Measurements from ENCODE around the gene BIRC6.
A peak's percentile ranks its signal among the peaks of the same experiment; 100 is the strongest.
"Not testable (repeated sequence)": the region's sequence is repeated elsewhere in the genome, so short reads cannot be mapped to it uniquely, and the experiment has no call there.

Gene BIRC6

DNA sequence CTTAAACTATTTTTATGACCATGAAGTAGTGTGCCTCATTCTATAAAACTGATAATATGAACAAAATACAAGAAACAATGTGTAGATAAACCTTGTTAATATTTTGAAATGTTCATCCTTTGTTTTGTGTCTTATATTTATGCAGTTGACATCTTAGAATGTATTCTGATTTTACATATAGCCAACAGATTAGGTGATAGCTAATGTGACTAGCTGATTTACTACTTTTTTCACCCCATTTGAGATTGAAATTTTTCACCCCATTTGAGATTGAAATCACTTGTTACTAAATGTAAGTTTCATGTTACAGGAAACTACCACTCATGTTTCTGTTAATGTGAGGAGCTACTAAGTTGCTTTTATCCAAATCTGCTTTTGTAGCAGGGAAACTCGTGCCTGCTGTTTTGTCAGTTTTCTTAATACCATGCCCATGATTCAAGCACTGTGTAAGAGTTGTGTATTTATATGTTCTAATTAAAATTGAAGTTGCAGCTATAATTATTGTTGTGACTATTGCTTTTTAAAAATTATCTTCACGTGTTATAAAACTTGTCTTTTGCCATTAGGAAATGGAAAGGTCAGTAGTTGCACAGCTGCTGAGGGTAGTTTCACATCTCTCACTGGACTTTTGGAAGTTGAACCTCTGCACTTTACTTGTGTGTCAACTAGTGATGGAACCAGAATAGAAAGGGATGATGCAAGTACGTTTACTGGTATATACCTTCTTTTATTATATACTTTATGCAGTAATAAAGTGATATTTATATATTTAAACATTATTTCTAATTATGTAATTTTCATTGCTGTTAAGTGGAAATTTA is 96.6 kb downstream of the BIRC6 start:
- TF ChIP-seq, protein P1, sequence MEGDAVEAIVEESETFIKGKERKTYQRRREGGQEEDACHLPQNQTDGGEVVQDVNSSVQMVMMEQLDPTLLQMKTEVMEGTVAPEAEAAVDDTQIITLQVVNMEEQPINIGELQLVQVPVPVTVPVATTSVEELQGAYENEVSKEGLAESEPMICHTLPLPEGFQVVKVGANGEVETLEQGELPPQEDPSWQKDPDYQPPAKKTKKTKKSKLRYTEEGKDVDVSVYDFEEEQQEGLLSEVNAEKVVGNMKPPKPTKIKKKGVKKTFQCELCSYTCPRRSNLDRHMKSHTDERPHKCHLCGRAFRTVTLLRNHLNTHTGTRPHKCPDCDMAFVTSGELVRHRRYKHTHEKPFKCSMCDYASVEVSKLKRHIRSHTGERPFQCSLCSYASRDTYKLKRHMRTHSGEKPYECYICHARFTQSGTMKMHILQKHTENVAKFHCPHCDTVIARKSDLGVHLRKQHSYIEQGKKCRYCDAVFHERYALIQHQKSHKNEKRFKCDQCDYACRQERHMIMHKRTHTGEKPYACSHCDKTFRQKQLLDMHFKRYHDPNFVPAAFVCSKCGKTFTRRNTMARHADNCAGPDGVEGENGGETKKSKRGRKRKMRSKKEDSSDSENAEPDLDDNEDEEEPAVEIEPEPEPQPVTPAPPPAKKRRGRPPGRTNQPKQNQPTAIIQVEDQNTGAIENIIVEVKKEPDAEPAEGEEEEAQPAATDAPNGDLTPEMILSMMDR (IDR thresholded peaks at IDR 0.05; ENCODE audit: unreplicated experiment in 3 of 3): no peak
- peak overlapping the region in 1 of 3 experiments; percentile 69 for H3K27ac Mint-ChIP-seq
- peaks cover 63% of the 10 kb centered on the region for H3K36me3 Mint-ChIP-seq (ENCODE audit: low read depth)
- H3K27me3 Mint-ChIP-seq (ENCODE audit: low read depth): no peaks in the 10 kb centered on the region
- no peak overlapping the region for H3K4me3 Mint-ChIP-seq
- no peaks in the 10 kb centered on the region for H3K4me1 Mint-ChIP-seq
- peaks cover 5% of the 10 kb centered on the region for H3K9me3 Mint-ChIP-seq

DNA sequence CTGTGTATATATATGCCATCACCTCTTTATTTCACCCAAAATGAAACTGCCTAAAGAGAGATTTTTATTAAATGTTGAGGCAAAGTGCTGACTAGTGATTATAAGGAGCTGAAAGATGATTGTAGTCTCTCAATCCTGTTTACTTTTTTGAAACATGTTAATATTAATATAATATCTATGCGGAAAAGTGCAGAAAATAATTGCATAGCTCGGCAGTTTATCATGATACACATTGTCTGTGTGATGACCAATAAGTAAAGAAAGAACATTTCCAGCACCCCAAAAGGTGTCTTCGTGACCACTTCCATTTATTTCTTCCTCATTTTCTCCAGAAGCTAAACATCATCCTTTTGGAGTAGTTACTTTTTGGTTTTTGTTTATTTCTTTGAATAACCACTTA is 99.0 kb downstream of the BIRC6 start:
- H3K9me3 Mint-ChIP-seq: peaks cover 8% of the 10 kb centered on the region
- no peaks in the 10 kb centered on the region for H3K27me3 Mint-ChIP-seq (ENCODE audit: low read depth)
- no peak overlapping the region for H3K4me3 Mint-ChIP-seq
- H3K4me1 Mint-ChIP-seq: no peaks in the 10 kb centered on the region
- H3K27ac Mint-ChIP-seq: no peak overlapping the region
- peaks cover 56% of the 10 kb centered on the region for H3K36me3 Mint-ChIP-seq (ENCODE audit: low read depth)
- TF ChIP-seq, protein P1 (IDR thresholded peaks at IDR 0.05; ENCODE audit: unreplicated experiment in 3 of 3): no peak

DNA sequence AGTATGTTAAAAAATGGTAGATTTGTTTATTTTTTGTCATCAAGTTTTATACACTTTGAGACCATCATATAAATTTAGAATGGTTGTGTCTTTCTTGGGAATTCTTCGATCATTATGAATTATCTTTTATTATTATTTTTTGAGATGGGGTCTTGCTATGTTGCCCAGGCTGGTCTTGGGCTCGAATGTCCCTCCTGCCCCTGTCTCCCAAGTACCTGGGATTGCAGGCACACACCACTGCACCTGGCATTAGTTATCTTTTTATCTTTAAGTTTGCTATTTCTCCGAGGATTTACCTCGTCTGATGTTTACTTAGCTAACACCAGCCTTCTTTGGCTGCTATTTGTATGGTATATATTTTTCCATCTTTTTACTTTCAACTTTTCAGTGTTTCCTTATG is 100.0 kb downstream of the BIRC6 start:
- TF ChIP-seq, protein P1 (IDR thresholded peaks at IDR 0.05; ENCODE audit: unreplicated experiment in 3 of 3): no peak
- H3K9me3 Mint-ChIP-seq: peaks cover 8% of the 10 kb centered on the region
- H3K36me3 Mint-ChIP-seq (ENCODE audit: low read depth): peaks cover 51% of the 10 kb centered on the region
- H3K27ac Mint-ChIP-seq: no peak overlapping the region
- no peaks in the 10 kb centered on the region for H3K4me1 Mint-ChIP-seq
- H3K27me3 Mint-ChIP-seq (ENCODE audit: low read depth): no peaks in the 10 kb centered on the region
- no peak overlapping the region for H3K4me3 Mint-ChIP-seq

DNA sequence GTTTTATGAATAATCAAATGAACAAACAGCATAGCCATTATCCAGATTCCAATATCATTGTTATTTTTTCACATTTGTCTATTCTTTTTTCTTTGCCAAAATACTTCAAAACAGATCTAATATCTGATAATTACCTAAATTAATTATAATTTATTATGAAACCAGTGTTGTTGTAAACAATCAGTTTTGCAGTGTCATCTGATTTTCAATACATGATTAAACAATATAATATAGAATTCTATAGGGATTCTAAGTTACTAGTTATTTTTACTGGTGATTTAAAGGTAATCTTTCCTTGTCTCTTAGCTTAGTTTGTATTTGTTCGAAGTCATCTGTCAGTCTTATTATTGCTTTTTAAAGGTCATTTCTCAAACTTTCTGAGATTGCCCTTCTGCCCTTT is 101.0 kb downstream of the BIRC6 start:
- TF ChIP-seq, protein P1 (IDR thresholded peaks at IDR 0.05; ENCODE audit: unreplicated experiment in 3 of 3): no peak
- Mint-ChIP-seq H3K36me3 (ENCODE audit: low read depth) (peaks cover 56% of the 10 kb centered on the region), H3K4me1 (no peaks in the 10 kb centered on the region), H3K27me3 (ENCODE audit: low read depth) (no peaks in the 10 kb centered on the region), H3K27ac (no peak overlapping the region), H3K9me3 (peaks cover 8% of the 10 kb centered on the region), H3K4me3 (no peak overlapping the region)

DNA sequence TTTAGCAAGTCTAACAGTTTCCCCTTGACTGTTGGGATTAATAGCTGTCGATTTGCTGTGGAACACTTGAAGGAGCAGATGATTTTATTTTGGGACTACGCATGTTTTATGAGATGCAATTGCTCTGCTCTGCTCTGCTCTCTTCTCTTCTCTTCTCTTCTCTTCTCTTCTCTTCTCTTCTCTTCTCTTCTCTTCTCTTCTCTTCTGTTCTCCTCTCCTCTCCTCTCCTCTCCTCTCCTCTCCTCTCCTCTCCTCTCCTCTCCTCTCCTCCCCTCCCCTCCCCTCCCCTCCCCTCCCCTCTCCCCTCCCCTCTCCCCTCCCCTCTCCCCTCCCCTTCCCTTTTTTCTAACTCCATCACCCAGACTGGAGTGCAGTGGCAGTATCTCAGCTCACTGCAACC is 104.0 kb downstream of the BIRC6 start:
- not testable (repeated sequence) for H3K27me3 Mint-ChIP-seq (ENCODE audit: low read depth); H3K4me1 Mint-ChIP-seq; H3K4me3 Mint-ChIP-seq; H3K9me3 Mint-ChIP-seq; H3K27ac Mint-ChIP-seq
- peaks cover 74% of the 10 kb centered on the region for H3K36me3 Mint-ChIP-seq (ENCODE audit: low read depth)

DNA sequence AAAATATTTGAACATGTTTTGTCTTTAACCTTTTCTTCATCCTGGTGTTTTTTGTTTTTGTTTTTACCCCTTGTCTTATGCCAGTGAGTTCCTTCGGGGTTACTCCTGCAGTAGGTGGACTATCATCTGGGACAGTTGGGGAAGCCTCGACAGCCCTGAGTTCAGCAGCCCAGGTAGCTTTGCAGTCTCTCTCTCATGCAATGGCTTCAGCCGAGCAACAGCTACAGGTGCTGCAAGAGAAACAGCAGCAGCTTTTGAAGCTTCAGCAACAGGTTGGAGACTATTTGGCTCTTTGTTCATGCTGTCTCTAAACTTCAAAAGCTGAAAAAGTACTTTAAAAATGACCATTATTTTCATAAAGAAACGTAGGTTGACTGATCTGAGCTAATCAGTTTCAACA is 106.3 kb downstream of the BIRC6 start:
- no peaks in the 10 kb centered on the region for H3K4me1 Mint-ChIP-seq
- H3K4me3 Mint-ChIP-seq: no peak overlapping the region
- no peaks in the 10 kb centered on the region for H3K27me3 Mint-ChIP-seq (ENCODE audit: low read depth)
- TF ChIP-seq, protein P1 (IDR thresholded peaks at IDR 0.05; ENCODE audit: unreplicated experiment in 3 of 3): no peak
- peaks cover 7% of the 10 kb centered on the region for H3K9me3 Mint-ChIP-seq
- H3K27ac Mint-ChIP-seq: no peak overlapping the region
- peaks cover 68% of the 10 kb centered on the region for H3K36me3 Mint-ChIP-seq (ENCODE audit: low read depth)
